ENCODE data around the gene FGFBP2. TPM values are rescaled to one million over a fixed set of nuclear protein-coding genes. Genes with fewer than 3 reads are reported as not detected.

FGFBP2 gene
- total and polyA plus RNA-seq, 10 of the 15 experiments (the other 5 are each of a cell fraction or from before 2014, with no cell fraction given) = 0.23 TPM; not detected in 9

- TF ChIP-seq BCL11A (IDR thresholded peaks at IDR 0.05; ENCODE audit: low read depth, low read length) (no peak), ZSCAN29 (IDR thresholded peaks at IDR 0.05) (no peak), WRNIP1 (IDR thresholded peaks at IDR 0.05; ENCODE audit: borderline replicate concordance, low read depth, low read length) (no peak)
Observed at GRCh38 chr4:15983610-15984009, 20.6 kb upstream of the FGFBP2 start (continued).

GRCh38 chr4:15982842-15983524 lies 20.0 kb upstream of the FGFBP2 start:
- no peak overlapping the region for H3K4me2 ChIP-seq (ENCODE audit: control insufficient read depth, insufficient read depth)
- SMC1A ChIA-PET (ENCODE audit: uncharacterized antibody, unreplicated experiment) = no interaction called here
- BruUV-seq (replicated peaks) = no TSS peak
- no peak overlapping the region for H3K9ac ChIP-seq (ENCODE audit: control insufficient read depth, insufficient read depth, low read length)
- no peak overlapping the region for H3K27ac ChIP-seq (ENCODE audit: control insufficient read depth, insufficient read depth)
- H3K9me3 ChIP-seq (replicated peaks; ENCODE audit: control insufficient read depth, insufficient read depth, low read length) = no peaks in the 10 kb centered on the region
- 16% methylated on average over 8 of the region's 8 CpGs for WGBS (ENCODE audit: insufficient coverage, insufficient replicate concordance, low lambda C conversion rate, missing lambda C conversion rate)
- H3K4me1 ChIP-seq (ENCODE audit: control insufficient read depth, insufficient read depth, low read length) = no peaks in the 10 kb centered on the region
- POLR2A ChIA-PET = no interaction called here
- peaks cover 3 to 4% of the 10 kb centered on the region in 2 experiments; a peak in 3 of 4 replicates for H3K27me3 ChIP-seq (replicated peaks in 1 of 2; ENCODE audit: control insufficient read depth in 2 of 2, insufficient read depth in 2 of 2, low read length in 1 of 2)
- in situ Hi-C loops (cut with MboI) = no loop called here
- no peak for FAIRE-seq
- ATAC-seq = no peak
- H4K20me1 ChIP-seq (ENCODE audit: control insufficient read depth, insufficient read depth) = no peaks in the 10 kb centered on the region
- H3K36me3 ChIP-seq (ENCODE audit: control insufficient read depth in 2 of 2, insufficient read depth in 2 of 2, low read length in 1 of 2) = no peaks in the 10 kb centered on the region
- no peak overlapping the region for H3K4me3 ChIP-seq
- H2AFZ ChIP-seq (ENCODE audit: control insufficient read depth, low read depth, low read length) = no peak overlapping the region
- no peak for TF ChIP-seq TCF3 (IDR thresholded peaks at IDR 0.05; ENCODE audit: borderline replicate concordance, insufficient read depth, low read depth, low read length)
- TF ChIP-seq JUND (IDR thresholded peaks at IDR 0.05; ENCODE audit: low read depth, low read length) = no peak
- TF ChIP-seq TARDBP (IDR thresholded peaks at IDR 0.05; ENCODE audit: borderline replicate concordance) = no peak
- TF ChIP-seq IRF5 (IDR thresholded peaks at IDR 0.05; ENCODE audit: borderline replicate concordance) = no peak
- TF ChIP-seq BACH1 (IDR thresholded peaks at IDR 0.05; ENCODE audit: borderline replicate concordance) = no peak
- TF ChIP-seq KDM1A (IDR thresholded peaks at IDR 0.05; ENCODE audit: borderline replicate concordance) = no peak
- TF ChIP-seq RAD51 (IDR thresholded peaks at IDR 0.05) = no peak
- no peak for TF ChIP-seq ZBTB40 (IDR thresholded peaks at IDR 0.05; ENCODE audit: borderline replicate concordance)
- no peak for TF ChIP-seq MAX (IDR thresholded peaks at IDR 0.05; ENCODE audit: low read depth, low read length)
- TF ChIP-seq MTA2 (IDR thresholded peaks at IDR 0.05; ENCODE audit: low read depth) = no peak
- TF ChIP-seq FOXM1 (IDR thresholded peaks at IDR 0.05; ENCODE audit: low read depth, low read length) = no peak
- TF ChIP-seq SMAD1 (IDR thresholded peaks at IDR 0.05; ENCODE audit: low read depth, partially characterized antibody) = no peak
- TF ChIP-seq CEBPB (IDR thresholded peaks at IDR 0.05; ENCODE audit: borderline replicate concordance in 1 of 2, low read depth in 2 of 2, low read length in 2 of 2) = no peak
- TF ChIP-seq NR2C1 (IDR thresholded peaks at IDR 0.05) = no peak
- no peak for TF ChIP-seq TAF1 (IDR thresholded peaks at IDR 0.05; ENCODE audit: borderline replicate concordance, low read depth, low read length)
- RAD21 ChIA-PET (ENCODE audit: unreplicated experiment) = interaction anchor here (0.6 kb wide), 1 partner anchor 19 kb away, joined by 3 read pairs; no protein-coding TSS in a partner anchor
- no peaks in the 10 kb centered on the region for H3K79me2 ChIP-seq (ENCODE audit: control insufficient read depth, insufficient read depth, low read length)
- intact Hi-C loops (cut with micrococcal nuclease; ENCODE audit: unreplicated experiment) = no loop called here
- CTCF ChIA-PET = interaction anchor here (1.4 kb wide), 1 partner anchor 100 kb away, joined by 4 read pairs; no protein-coding TSS in a partner anchor
- DNase-seq (ENCODE audit: low read depth, low spot score) = no peak

All from GM12878 (cell line).